ENCODE measurements around the gene GJC1. TPM values are rescaled to one million over a fixed set of nuclear protein-coding genes. Genes with fewer than 3 reads are reported as not detected.

GJC1 gene
- total and polyA plus RNA-seq, 9 of the 15 experiments (the other 6 are each of a cell fraction or from before 2014, with no cell fraction given) = 0.04 to 1.4 (median 0.18) TPM; not detected in 1

DNA sequence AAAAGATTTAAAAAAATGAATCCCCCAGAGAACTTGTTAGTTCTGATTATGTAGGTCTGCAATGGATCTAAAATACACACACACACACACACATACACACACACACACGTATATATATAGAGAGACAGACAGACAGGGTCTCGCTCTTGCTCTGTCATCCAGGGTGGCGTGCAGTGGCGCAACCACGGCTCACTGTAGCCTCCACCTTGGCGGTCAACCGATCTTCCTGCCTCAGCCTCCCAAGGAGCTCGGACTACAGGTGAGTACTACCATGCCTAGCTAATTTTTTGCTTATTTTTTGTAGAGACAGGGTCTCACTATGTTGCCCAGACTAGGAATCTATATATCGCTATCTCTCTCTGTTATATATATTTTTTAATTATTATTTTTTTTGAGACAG is 33.4 kb downstream of the GJC1 start (continued):
- TF ChIP-seq, protein P1, sequence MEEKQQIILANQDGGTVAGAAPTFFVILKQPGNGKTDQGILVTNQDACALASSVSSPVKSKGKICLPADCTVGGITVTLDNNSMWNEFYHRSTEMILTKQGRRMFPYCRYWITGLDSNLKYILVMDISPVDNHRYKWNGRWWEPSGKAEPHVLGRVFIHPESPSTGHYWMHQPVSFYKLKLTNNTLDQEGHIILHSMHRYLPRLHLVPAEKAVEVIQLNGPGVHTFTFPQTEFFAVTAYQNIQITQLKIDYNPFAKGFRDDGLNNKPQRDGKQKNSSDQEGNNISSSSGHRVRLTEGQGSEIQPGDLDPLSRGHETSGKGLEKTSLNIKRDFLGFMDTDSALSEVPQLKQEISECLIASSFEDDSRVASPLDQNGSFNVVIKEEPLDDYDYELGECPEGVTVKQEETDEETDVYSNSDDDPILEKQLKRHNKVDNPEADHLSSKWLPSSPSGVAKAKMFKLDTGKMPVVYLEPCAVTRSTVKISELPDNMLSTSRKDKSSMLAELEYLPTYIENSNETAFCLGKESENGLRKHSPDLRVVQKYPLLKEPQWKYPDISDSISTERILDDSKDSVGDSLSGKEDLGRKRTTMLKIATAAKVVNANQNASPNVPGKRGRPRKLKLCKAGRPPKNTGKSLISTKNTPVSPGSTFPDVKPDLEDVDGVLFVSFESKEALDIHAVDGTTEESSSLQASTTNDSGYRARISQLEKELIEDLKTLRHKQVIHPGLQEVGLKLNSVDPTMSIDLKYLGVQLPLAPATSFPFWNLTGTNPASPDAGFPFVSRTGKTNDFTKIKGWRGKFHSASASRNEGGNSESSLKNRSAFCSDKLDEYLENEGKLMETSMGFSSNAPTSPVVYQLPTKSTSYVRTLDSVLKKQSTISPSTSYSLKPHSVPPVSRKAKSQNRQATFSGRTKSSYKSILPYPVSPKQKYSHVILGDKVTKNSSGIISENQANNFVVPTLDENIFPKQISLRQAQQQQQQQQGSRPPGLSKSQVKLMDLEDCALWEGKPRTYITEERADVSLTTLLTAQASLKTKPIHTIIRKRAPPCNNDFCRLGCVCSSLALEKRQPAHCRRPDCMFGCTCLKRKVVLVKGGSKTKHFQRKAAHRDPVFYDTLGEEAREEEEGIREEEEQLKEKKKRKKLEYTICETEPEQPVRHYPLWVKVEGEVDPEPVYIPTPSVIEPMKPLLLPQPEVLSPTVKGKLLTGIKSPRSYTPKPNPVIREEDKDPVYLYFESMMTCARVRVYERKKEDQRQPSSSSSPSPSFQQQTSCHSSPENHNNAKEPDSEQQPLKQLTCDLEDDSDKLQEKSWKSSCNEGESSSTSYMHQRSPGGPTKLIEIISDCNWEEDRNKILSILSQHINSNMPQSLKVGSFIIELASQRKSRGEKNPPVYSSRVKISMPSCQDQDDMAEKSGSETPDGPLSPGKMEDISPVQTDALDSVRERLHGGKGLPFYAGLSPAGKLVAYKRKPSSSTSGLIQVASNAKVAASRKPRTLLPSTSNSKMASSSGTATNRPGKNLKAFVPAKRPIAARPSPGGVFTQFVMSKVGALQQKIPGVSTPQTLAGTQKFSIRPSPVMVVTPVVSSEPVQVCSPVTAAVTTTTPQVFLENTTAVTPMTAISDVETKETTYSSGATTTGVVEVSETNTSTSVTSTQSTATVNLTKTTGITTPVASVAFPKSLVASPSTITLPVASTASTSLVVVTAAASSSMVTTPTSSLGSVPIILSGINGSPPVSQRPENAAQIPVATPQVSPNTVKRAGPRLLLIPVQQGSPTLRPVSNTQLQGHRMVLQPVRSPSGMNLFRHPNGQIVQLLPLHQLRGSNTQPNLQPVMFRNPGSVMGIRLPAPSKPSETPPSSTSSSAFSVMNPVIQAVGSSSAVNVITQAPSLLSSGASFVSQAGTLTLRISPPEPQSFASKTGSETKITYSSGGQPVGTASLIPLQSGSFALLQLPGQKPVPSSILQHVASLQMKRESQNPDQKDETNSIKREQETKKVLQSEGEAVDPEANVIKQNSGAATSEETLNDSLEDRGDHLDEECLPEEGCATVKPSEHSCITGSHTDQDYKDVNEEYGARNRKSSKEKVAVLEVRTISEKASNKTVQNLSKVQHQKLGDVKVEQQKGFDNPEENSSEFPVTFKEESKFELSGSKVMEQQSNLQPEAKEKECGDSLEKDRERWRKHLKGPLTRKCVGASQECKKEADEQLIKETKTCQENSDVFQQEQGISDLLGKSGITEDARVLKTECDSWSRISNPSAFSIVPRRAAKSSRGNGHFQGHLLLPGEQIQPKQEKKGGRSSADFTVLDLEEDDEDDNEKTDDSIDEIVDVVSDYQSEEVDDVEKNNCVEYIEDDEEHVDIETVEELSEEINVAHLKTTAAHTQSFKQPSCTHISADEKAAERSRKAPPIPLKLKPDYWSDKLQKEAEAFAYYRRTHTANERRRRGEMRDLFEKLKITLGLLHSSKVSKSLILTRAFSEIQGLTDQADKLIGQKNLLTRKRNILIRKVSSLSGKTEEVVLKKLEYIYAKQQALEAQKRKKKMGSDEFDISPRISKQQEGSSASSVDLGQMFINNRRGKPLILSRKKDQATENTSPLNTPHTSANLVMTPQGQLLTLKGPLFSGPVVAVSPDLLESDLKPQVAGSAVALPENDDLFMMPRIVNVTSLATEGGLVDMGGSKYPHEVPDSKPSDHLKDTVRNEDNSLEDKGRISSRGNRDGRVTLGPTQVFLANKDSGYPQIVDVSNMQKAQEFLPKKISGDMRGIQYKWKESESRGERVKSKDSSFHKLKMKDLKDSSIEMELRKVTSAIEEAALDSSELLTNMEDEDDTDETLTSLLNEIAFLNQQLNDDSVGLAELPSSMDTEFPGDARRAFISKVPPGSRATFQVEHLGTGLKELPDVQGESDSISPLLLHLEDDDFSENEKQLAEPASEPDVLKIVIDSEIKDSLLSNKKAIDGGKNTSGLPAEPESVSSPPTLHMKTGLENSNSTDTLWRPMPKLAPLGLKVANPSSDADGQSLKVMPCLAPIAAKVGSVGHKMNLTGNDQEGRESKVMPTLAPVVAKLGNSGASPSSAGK (IDR thresholded peaks at IDR 0.05) = no peak
- TF ChIP-seq ZNF778 (CRISPR knock-in tag; IDR thresholded peaks at IDR 0.05) = no peak
- no peak for TF ChIP-seq BHLHE40 (IDR thresholded peaks at IDR 0.05; ENCODE audit: low read length)
- no peak for TF ChIP-seq PTTG1 (tag; IDR thresholded peaks at IDR 0.05; ENCODE audit: low read depth)
- TF ChIP-seq ATF6 (CRISPR knock-in tag; IDR thresholded peaks at IDR 0.05) = no peak
- TF ChIP-seq CTBP1 (IDR thresholded peaks at IDR 0.05; ENCODE audit: borderline replicate concordance) = no peak
- TF ChIP-seq GTF2E2 (tag; IDR thresholded peaks at IDR 0.05) = no peak
- no peak for TF ChIP-seq HDAC8 (tag; IDR thresholded peaks at IDR 0.05)
- no peak for TF ChIP-seq SMC3 (conservative IDR thresholded peaks at IDR 0.05; ENCODE audit: insufficient read depth, low read depth, low read length)
- TF ChIP-seq POU5F1 (IDR thresholded peaks at IDR 0.05; ENCODE audit: borderline replicate concordance, low read depth, low read length, partially characterized antibody) = no peak
- no peak for TF ChIP-seq MBD2 (IDR thresholded peaks at IDR 0.05; ENCODE audit: borderline replicate concordance, low read depth)
- no peak for TF ChIP-seq LEF1 (IDR thresholded peaks at IDR 0.05)
- no peak for TF ChIP-seq BACH1 (tag; IDR thresholded peaks at IDR 0.05)
- no peak for TF ChIP-seq PCBP1 (IDR thresholded peaks at IDR 0.05; ENCODE audit: low read depth, low read length, poor library complexity, severe bottlenecking)
- TF ChIP-seq SREBF1 (IDR thresholded peaks at IDR 0.05; ENCODE audit: borderline replicate concordance, low read depth, low read length) = no peak
